CD14-positive monocyte (primary cell): ENCODE results near the gene EPHA10. TPM values are rescaled to one million over a fixed set of nuclear protein-coding genes. Genes with fewer than 3 reads are reported as not detected.
"Not testable (repeated sequence)": the region's sequence is repeated elsewhere in the genome, so short reads cannot be mapped to it uniquely, and the experiment has no call there.

ENCODE experiments used
- DNase-seq, 3 donors: peaks; one replicate each; pipeline ENCODE4 v3.0.0-alpha.2; 2011 to 2022
- H2AFZ ChIP-seq: 2 replicates; pipeline ENCODE4 v1.6.0; 2012; ENCODE audit warnings: mild to moderate bottlenecking, low read depth, low read length, inconsistent platforms; ENCODE audit not compliant: insufficient read depth, poor library complexity, severe bottlenecking
- H3K27ac ChIP-seq, 2 donors: 1 replicate in 1 of 2; 2 replicates in 1 of 2; pipeline ENCODE4 v1.5.1; 2012 to 2013; ENCODE audit warnings: low read length in 2 of 2, control low read depth in 1 of 2, inconsistent platforms in 1 of 2, low read depth in 1 of 2, mild to moderate bottlenecking in 1 of 2
- H3K27me3 ChIP-seq, 2 donors: one replicate each; pipeline versions ENCODE4 v1.6.0 to v1.6.1; 2011 to 2013; ENCODE audit warnings: low read length in 2 of 2; ENCODE audit not compliant: control insufficient read depth in 2 of 2, insufficient read depth in 2 of 2
- H3K36me3 ChIP-seq, 2 donors: replicated peaks in 1 of 2; 1 replicate in 1 of 2; 2 replicates in 1 of 2; pipeline versions ENCODE4 v1.5.1 to v1.6.1; 2012 to 2013; ENCODE audit warnings: low read length in 2 of 2, control low read depth in 1 of 2, inconsistent platforms in 1 of 2, mild to moderate bottlenecking in 1 of 2; ENCODE audit not compliant: insufficient read depth in 2 of 2, control insufficient read depth in 1 of 2
- H3K4me1 ChIP-seq, 2 donors: 1 replicate in 1 of 2; 2 replicates in 1 of 2; pipeline versions ENCODE4 v1.5.1 to v1.6.1; 2012 to 2013; ENCODE audit warnings: low read length in 2 of 2, control low read depth in 1 of 2, inconsistent platforms in 1 of 2, mild to moderate bottlenecking in 1 of 2, moderate library complexity in 1 of 2; ENCODE audit not compliant: insufficient read depth in 2 of 2, control insufficient read depth in 1 of 2
- H3K4me2 ChIP-seq: replicated peaks from 2 replicates; pipeline ENCODE3; 2012; ENCODE audit warnings: low read length, moderate library complexity, mild to moderate bottlenecking; ENCODE audit not compliant: poor library complexity, severe bottlenecking; ENCODE audit errors: extremely low read depth
- H3K4me3 ChIP-seq, 3 experiments: fragments of 200-600 bp in 1 of 3; sonication (generic) in 1 of 3; replicated peaks in 1 of 3; 1 replicate in 2 of 3; 2 replicates in 1 of 3; pipeline ENCODE4 v1.5.1; 2011 to 2013; ENCODE audit warnings: low read length in 3 of 3, mild to moderate bottlenecking in 3 of 3, control low read depth in 2 of 3, low read depth in 2 of 3, inconsistent platforms in 1 of 3, moderate library complexity in 1 of 3
- H3K79me2 ChIP-seq: 2 replicates; pipeline ENCODE4 v1.6.0; 2012; ENCODE audit warnings: mild to moderate bottlenecking, control low read depth, inconsistent platforms, low read length, moderate library complexity; ENCODE audit not compliant: insufficient read depth
- H3K9ac ChIP-seq: 2 replicates; pipeline ENCODE4 v1.6.0; 2017; ENCODE audit warnings: low read length, mild to moderate bottlenecking; ENCODE audit not compliant: insufficient read depth, poor library complexity, severe bottlenecking
- H3K9me3 ChIP-seq, 2 donors: replicated peaks in 1 of 2; 1 replicate in 1 of 2; 2 replicates in 1 of 2; pipeline versions ENCODE4 v1.5.1 to v1.6.1; 2012 to 2013; ENCODE audit warnings: low read length in 2 of 2, control low read depth in 1 of 2; ENCODE audit not compliant: control insufficient read depth in 1 of 2, insufficient read depth in 1 of 2
- H4K20me1 ChIP-seq: 2 replicates; pipeline ENCODE4 v1.6.0; 2012; ENCODE audit warnings: mild to moderate bottlenecking, low read length, control low read depth, moderate library complexity; ENCODE audit not compliant: insufficient read depth
- H3K27ac Mint-ChIP-seq, 7 donors: one replicate each; pipeline ENCODE4 v1.8.0; 2020; ENCODE audit warnings: mild to moderate bottlenecking in 7 of 7, mixed read lengths in 7 of 7, moderate library complexity in 6 of 7, inconsistent platforms in 2 of 7
- H3K27me3 Mint-ChIP-seq, 3 donors: one replicate each; pipeline ENCODE4 v1.8.0; 2021 to 2022; ENCODE audit warnings: low read depth in 3 of 3, mild to moderate bottlenecking in 3 of 3, mixed read lengths in 3 of 3, moderate library complexity in 3 of 3, inconsistent platforms in 1 of 3
- H3K36me3 Mint-ChIP-seq, 2 donors: one replicate each; pipeline ENCODE4 v1.8.0; 2020; ENCODE audit warnings: mixed read lengths in 2 of 2, inconsistent platforms in 1 of 2, mild to moderate bottlenecking in 1 of 2
- H3K4me1 Mint-ChIP-seq: one replicate; pipeline ENCODE4 v1.8.0; 2020; ENCODE audit warnings: mild to moderate bottlenecking, mixed read lengths
- H3K4me3 Mint-ChIP-seq, 2 donors: one replicate each; pipeline ENCODE4 v1.8.0; 2020; ENCODE audit warnings: mild to moderate bottlenecking in 2 of 2, mixed read lengths in 2 of 2, moderate library complexity in 1 of 2
- H3K9me3 Mint-ChIP-seq, 7 donors: one replicate each; pipeline ENCODE4 v1.8.0; 2020 to 2022; ENCODE audit warnings: mixed read lengths in 7 of 7, mild to moderate bottlenecking in 6 of 7, moderate library complexity in 6 of 7, inconsistent platforms in 2 of 7
- CTCF ChIP-seq: fragments of 200-600 bp; IDR thresholded peaks from one replicate; pipeline ENCODE4 v1.8.0; 2022; ENCODE audit warnings: antibody characterized with exemption, mild to moderate bottlenecking
- WGBS: methylation state at CpG from one replicate; pipeline ENCODE4 v1.1.5; 2013; ENCODE audit warnings: missing lambda C conversion rate; ENCODE audit not compliant: insufficient coverage; 5-methylcytosine and 5-hydroxymethylcytosine counted together
- intact Hi-C, 2 donors: fragments of 100-400 bp; cut with micrococcal nuclease; formaldehyde crosslinking; loops; one replicate each; pipeline versions ENCODE4 v1.15.0 to v1.15.1; 2023
- polyA plus RNA-seq, 3 donors: library from polyadenylated mRNA; depleted of rRNA in 1 of 3; unstranded in 2 of 3; stranded (reverse) in 1 of 3; fragments of 300-500 nt in 2 of 3; fragments of >200 nt in 1 of 3; fragmentation: Illumina TruSeq in 2 of 3; gene quantifications; 1 replicate in 2 of 3; 2 replicates in 1 of 3; pipeline ENCODE4 v1.2.3, GENCODE V29; 2012 to 2021

EPHA10 gene
- polyA plus RNA-seq, 3 donors: not detected

- intact Hi-C loops: no loop called here
- WGBS: no CpG with 5 or more reads among the region's 2 CpGs
- Mint-ChIP-seq H3K4me1 (no peaks in the 10 kb centered on the region), H3K9me3 (peaks cover 0 to 7% (median 0%) of the 10 kb centered on the region in 7 donors), H3K4me3 (no peak overlapping the region), H3K36me3 (no peaks in the 10 kb centered on the region), H3K27me3 (peaks cover 21 to 53% (median 38%) of the 10 kb centered on the region in 3 donors), H3K27ac (no peak overlapping the region)
- Histone ChIP-seq H3K9me3 (peaks cover 0 to 3% of the 10 kb centered on the region in 2 donors), H4K20me1 (no peaks in the 10 kb centered on the region), H3K79me2 (no peaks in the 10 kb centered on the region), H3K27ac (no peak overlapping the region), H3K4me1 (no peaks in the 10 kb centered on the region), H3K4me3 (no peak overlapping the region), H3K27me3 (peaks cover 9 to 31% of the 10 kb centered on the region in 2 donors), H3K4me2 (no peak overlapping the region), H2AFZ (no peak overlapping the region), H3K36me3 (no peaks in the 10 kb centered on the region), H3K9ac (no peak overlapping the region)
- no peak for TF ChIP-seq CTCF
- no peak for DNase-seq
Measured at GRCh38 chr1:37739222-37739621, 25.7 kb downstream of the EPHA10 start.

GRCh38 chr1:37738619-37739018 is 26.3 kb downstream of the EPHA10 start:
- H3K27ac ChIP-seq, H3K27ac Mint-ChIP-seq, H3K79me2 ChIP-seq, H2AFZ ChIP-seq, H3K36me3 ChIP-seq, DNase-seq, H3K9me3 ChIP-seq, H3K4me3 ChIP-seq, intact Hi-C loops, H3K36me3 Mint-ChIP-seq, H3K4me3 Mint-ChIP-seq, H3K9ac ChIP-seq, H3K9me3 Mint-ChIP-seq, H3K4me2 ChIP-seq, H4K20me1 ChIP-seq, H3K4me1 Mint-ChIP-seq, H3K4me1 ChIP-seq: not testable (repeated sequence)
- peaks cover 8 to 33% of the 10 kb centered on the region in 2 donors for H3K27me3 ChIP-seq
- no CpG with 5 or more reads among the region's 4 CpGs for WGBS
- H3K27me3 Mint-ChIP-seq: peaks cover 19 to 52% (median 41%) of the 10 kb centered on the region in 3 donors

- H3K4me2 ChIP-seq, H3K9me3 Mint-ChIP-seq, H3K4me3 Mint-ChIP-seq, DNase-seq, H3K4me3 ChIP-seq, H2AFZ ChIP-seq, H3K27ac Mint-ChIP-seq, H3K27ac ChIP-seq, intact Hi-C loops, H3K4me1 Mint-ChIP-seq, H3K4me1 ChIP-seq, H3K9me3 ChIP-seq, H3K9ac ChIP-seq, H4K20me1 ChIP-seq, H3K36me3 Mint-ChIP-seq, H3K79me2 ChIP-seq, H3K36me3 ChIP-seq: not testable (repeated sequence)
- 87% methylated on average over 5 of the region's 7 CpGs for WGBS
- peaks cover 22 to 56% (median 46%) of the 10 kb centered on the region in 3 donors for H3K27me3 Mint-ChIP-seq
- peaks cover 6 to 33% of the 10 kb centered on the region in 2 donors for H3K27me3 ChIP-seq
Measured at GRCh38 chr1:37737975-37738374, 26.9 kb downstream of the EPHA10 start.
